NCI-H2029 (cell line): Measurements from ENCODE around the gene CD207.
A peak's percentile ranks its signal among the peaks of the same experiment; 100 is the strongest.
"Not testable (repeated sequence)": the region's sequence is repeated elsewhere in the genome, so short reads cannot be mapped to it uniquely, and the experiment has no call there.

Experiments used
- DNase-seq: peaks from one replicate; lab custom pipeline; 2025; lab: John Stamatoyannopoulos, UW

CD207 gene

GRCh38 chr2:70835643-70836042 is at the start of gene CD207:
Gene CD207 (minus strand): TSS chr2:70835816. CDS start chr2:70835776, 40 bp downstream.
- DNase-seq: peak; percentile 62

GRCh38 chr2:70878543-70878942 is 42.9 kb upstream of the CD207 start:
- DNase-seq: not testable (repeated sequence)

GRCh38 chr2:70876138-70876537 is 40.5 kb upstream of the CD207 start:
- not testable (repeated sequence) for DNase-seq

GRCh38 chr2:70873541-70873940 is 37.9 kb upstream of the CD207 start:
- DNase-seq: no peak

GRCh38 chr2:70871398-70872211 is 36.0 kb upstream of the CD207 start:
- DNase-seq: peak; percentile 65

- no peak for DNase-seq
These were observed 35.2 kb upstream of the CD207 start for GRCh38 chr2:70870790-70871189.

- DNase-seq: no peak
These were observed 33.4 kb upstream of the CD207 start for GRCh38 chr2:70868970-70869369.

- DNase-seq: peak; percentile 47
These were observed 26.4 kb upstream of the CD207 start for GRCh38 chr2:70861777-70862625.

GRCh38 chr2:70855667-70856066 is 20.1 kb upstream of the CD207 start:
- no peak for DNase-seq

GRCh38 chr2:70854411-70854810 is 18.8 kb upstream of the CD207 start:
- no peak for DNase-seq

- no peak for DNase-seq
These were observed 17.2 kb upstream of the CD207 start for GRCh38 chr2:70852824-70853223.

GRCh38 chr2:70851704-70852103 is 16.1 kb upstream of the CD207 start:
- DNase-seq: no peak

GRCh38 chr2:70850925-70851324 is 15.3 kb upstream of the CD207 start:
- no peak for DNase-seq

GRCh38 chr2:70842401-70842800 is 6.8 kb upstream of the CD207 start:
- DNase-seq: no peak

GRCh38 chr2:70837980-70838925 is 2.6 kb upstream of the CD207 start:
- DNase-seq: no peak

GRCh38 chr2:70834881-70835280 is 735 bp downstream of the CD207 start:
- no peak for DNase-seq

- no peak for DNase-seq
These were observed 1.5 kb downstream of the CD207 start for GRCh38 chr2:70834106-70834505.

GRCh38 chr2:70833246-70833645 is 2.4 kb downstream of the CD207 start:
- DNase-seq: no peak

- DNase-seq: no peak
These were observed 3.2 kb downstream of the CD207 start for GRCh38 chr2:70832386-70832785.

GRCh38 chr2:70831861-70832260 is 3.8 kb downstream of the CD207 start:
- no peak for DNase-seq

GRCh38 chr2:70830366-70830765 is 5.2 kb downstream of the CD207 start:
- no peak for DNase-seq

- DNase-seq: no peak
These were observed 5.7 kb downstream of the CD207 start for GRCh38 chr2:70829916-70830315.
